Progenitor cell of endocrine pancreas (in vitro differentiated cells): ENCODE measurements around the gene FMO2. TPM values are rescaled to one million over a fixed set of nuclear protein-coding genes. Genes with fewer than 3 reads are reported as not detected.
A peak's percentile ranks its signal among the peaks of the same experiment; 100 is the strongest.

Experiments used
- DNase-seq: peaks from one replicate; pipeline ENCODE4 v3.0.0; 2021; ENCODE audit warnings: low spot score; ENCODE audit not compliant: unreplicated experiment
- H3K27ac Mint-ChIP-seq: 2 replicates; pipeline ENCODE4 v1.8.0; 2021; ENCODE audit warnings: mild to moderate bottlenecking, moderate library complexity, mixed read lengths
- H3K27me3 Mint-ChIP-seq: 2 replicates; pipeline ENCODE4 v1.8.0; 2021; ENCODE audit warnings: mixed read lengths
- H3K36me3 Mint-ChIP-seq: 2 replicates; pipeline ENCODE4 v1.8.0; 2022; ENCODE audit warnings: mixed read lengths; ENCODE audit not compliant: insufficient read depth
- H3K4me1 Mint-ChIP-seq: 2 replicates; pipeline ENCODE4 v1.8.0; 2021; ENCODE audit warnings: low read depth, mixed read lengths
- H3K4me3 Mint-ChIP-seq: 2 replicates; pipeline ENCODE4 v1.8.0; 2021; ENCODE audit warnings: low read depth, mild to moderate bottlenecking, moderate library complexity, mixed read lengths
- H3K9me3 Mint-ChIP-seq: 2 replicates; pipeline ENCODE4 v1.8.0; 2021; ENCODE audit warnings: low read depth, mixed read lengths
- CTCF ChIP-seq: fragments of 200-600 bp; sonication (generic); IDR thresholded peaks from one replicate; pipeline ENCODE4 v1.5.0; 2021; ENCODE audit warnings: antibody characterized with exemption, mild to moderate bottlenecking; ENCODE audit not compliant: unreplicated experiment
- long read RNA-seq: library from polyadenylated mRNA; unstranded; transcript quantifications from one replicate; pipeline ENCODE4 v2.0.0, GENCODE V29; 2020
- total RNA-seq: library from RNA; stranded (reverse); gene quantifications from 2 replicates; pipeline ENCODE4 v1.2.1, GENCODE V29; 2021

The FMO2 gene
- not detected in 2 replicates for total RNA-seq
- long read RNA-seq = 0 reads

- Mint-ChIP-seq H3K9me3 (no peaks in the 10 kb centered on the region), H3K27me3 (no peaks in the 10 kb centered on the region), H3K27ac (no peak within 1 kb of the TSS), H3K4me3 (no peak within 1 kb of the TSS), H3K4me1 (peaks cover 20% of the 10 kb centered on the region), H3K36me3 (no peaks in the 10 kb centered on the region)
- TF ChIP-seq CTCF = no peak
- DNase-seq = no peak
Observed at GRCh38 chr1:171185091-171185490, at the start of gene FMO2. TSS of gene FMO2 (plus strand) at chr1:171185300. CDS start at chr1:171185714, 414 bp downstream.

- H3K4me1 Mint-ChIP-seq = peaks cover 33% of the 10 kb centered on the region
- no peaks in the 10 kb centered on the region for H3K27me3 Mint-ChIP-seq
- H3K27ac Mint-ChIP-seq = peak overlapping the region; percentile 17
Observed at GRCh38 chr1:171137580-171137979, 47.5 kb upstream of the FMO2 start.

GRCh38 chr1:171138980-171139379 is 46.1 kb upstream of the FMO2 start:
- H3K4me3 Mint-ChIP-seq = no peak overlapping the region
- peaks cover 39% of the 10 kb centered on the region for H3K4me1 Mint-ChIP-seq
- no peak for TF ChIP-seq CTCF
- no peaks in the 10 kb centered on the region for H3K27me3 Mint-ChIP-seq
- no peak overlapping the region for H3K27ac Mint-ChIP-seq
- H3K36me3 Mint-ChIP-seq = no peaks in the 10 kb centered on the region
- no peaks in the 10 kb centered on the region for H3K9me3 Mint-ChIP-seq
- no peak for DNase-seq

More at GRCh38 chr1:171137580-171137979, 47.5 kb upstream of the FMO2 start:
- no peak for DNase-seq
- Mint-ChIP-seq H3K4me3 (no peak overlapping the region), H3K9me3 (no peaks in the 10 kb centered on the region), H3K36me3 (no peaks in the 10 kb centered on the region)
- no peak for TF ChIP-seq CTCF

GRCh38 chr1:171139890-171140289 is 45.2 kb upstream of the FMO2 start:
- no peak for DNase-seq
- no peak overlapping the region for H3K27ac Mint-ChIP-seq
- no peaks in the 10 kb centered on the region for H3K9me3 Mint-ChIP-seq
- H3K36me3 Mint-ChIP-seq = no peaks in the 10 kb centered on the region
- no peaks in the 10 kb centered on the region for H3K27me3 Mint-ChIP-seq
- peaks cover 47% of the 10 kb centered on the region for H3K4me1 Mint-ChIP-seq
- H3K4me3 Mint-ChIP-seq = no peak overlapping the region
- no peak for TF ChIP-seq CTCF

GRCh38 chr1:171140401-171140800 is 44.7 kb upstream of the FMO2 start:
- H3K4me1 Mint-ChIP-seq = peaks cover 52% of the 10 kb centered on the region

More at GRCh38 chr1:171140401-171140800, 44.7 kb upstream of the FMO2 start:
- Mint-ChIP-seq H3K9me3 (peaks cover 4% of the 10 kb centered on the region), H3K36me3 (peaks cover 3% of the 10 kb centered on the region), H3K4me3 (no peak overlapping the region), H3K27me3 (no peaks in the 10 kb centered on the region), H3K27ac (no peak overlapping the region)
- no peak for TF ChIP-seq CTCF
- no peak for DNase-seq
